IPS-18c (cell line): Measurements from ENCODE around the gene UBE3A.
"Not testable (repeated sequence)": the region's sequence is repeated elsewhere in the genome, so short reads cannot be mapped to it uniquely, and the experiment has no call there.

Source experiments
- H3K4me3 ChIP-seq: 2 replicates; pipeline ENCODE4 v1.7.0; 2013; ENCODE audit warnings: low read depth, mild to moderate bottlenecking, low read length, moderate library complexity; ENCODE audit not compliant: insufficient read depth
- H3K9me3 ChIP-seq: one replicate; pipeline ENCODE4 v1.6.1; 2013; ENCODE audit warnings: mild to moderate bottlenecking, low read length, moderate library complexity; ENCODE audit not compliant: control insufficient read depth, insufficient read depth

The UBE3A gene

DNA sequence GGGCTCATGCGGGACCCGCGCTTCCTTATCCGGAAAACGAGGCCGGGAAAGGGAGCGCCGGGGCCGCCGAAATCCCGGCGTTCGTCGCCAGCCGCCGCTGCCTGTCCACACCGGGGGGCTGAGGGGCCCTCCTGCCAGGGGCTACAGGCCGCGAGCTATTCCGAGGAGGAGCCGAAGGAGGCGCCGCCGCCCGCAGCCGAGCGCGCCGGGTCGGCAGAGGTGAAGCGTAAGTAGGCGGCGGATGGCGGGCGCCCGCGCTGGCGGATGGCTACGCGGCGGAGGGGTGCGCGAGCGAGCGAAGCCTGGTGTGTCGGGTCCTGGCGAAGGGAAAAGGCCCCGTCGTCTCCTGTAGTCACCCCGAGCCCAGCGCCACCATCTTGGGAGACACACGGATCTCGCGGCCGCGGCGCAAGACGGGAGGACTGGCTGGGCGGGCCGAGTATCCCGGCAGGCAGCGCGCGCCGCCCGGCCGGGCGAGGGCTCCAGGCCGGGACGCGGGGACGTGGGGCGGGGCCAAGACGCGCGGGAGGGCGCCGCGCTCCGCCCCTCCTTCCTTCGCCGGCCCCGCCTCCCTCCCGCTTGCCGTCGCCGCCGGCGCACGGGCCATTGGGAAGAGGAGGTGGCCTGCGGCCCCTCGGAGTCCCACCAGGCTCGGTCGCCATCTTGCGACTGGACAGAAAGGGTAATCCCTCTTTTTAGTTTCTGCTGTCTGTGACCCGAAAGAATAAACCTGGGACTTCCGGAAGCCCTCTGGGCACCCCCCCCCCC lies at the start of gene UBE3A:
UBE3A (minus strand) TSS at position 424 of the 768 bp plus-strand sequence. CDS start 29,917 bp downstream, outside the sequence.
- Histone ChIP-seq H3K9me3 (no peaks in the 10 kb centered on the region), H3K4me3 (peak within 1 kb of the TSS; percentile 95)

DNA sequence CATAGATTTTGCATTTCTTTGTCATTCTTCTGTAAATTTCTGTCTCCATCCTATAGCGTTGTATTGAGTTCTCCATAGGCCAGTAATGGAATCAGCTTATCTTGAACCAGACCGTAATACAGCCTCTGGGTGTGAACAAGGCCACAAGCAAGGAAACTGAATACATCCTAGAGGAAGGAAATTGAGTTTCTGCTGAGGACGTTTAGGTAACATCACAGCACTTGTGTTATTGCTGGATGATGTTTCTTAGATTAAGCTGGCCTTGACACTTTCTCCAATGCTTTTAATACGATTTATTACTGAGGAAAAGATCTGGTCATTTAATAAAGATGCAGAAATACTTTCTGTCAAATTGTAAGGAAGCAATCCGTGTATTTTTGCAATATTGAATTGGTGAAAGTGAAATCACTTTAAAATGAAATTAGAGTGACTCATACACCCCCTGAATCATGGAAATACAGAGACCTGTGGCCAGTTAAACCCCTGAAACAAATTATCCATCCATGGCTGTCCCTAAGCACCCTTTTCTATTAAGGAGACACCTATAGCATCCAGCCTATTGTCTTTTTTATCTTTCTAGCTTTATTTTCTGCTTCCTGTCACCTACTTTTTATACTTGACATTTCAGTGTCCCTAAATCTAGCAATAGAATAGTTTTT lies 48.5 kb upstream of the UBE3A start:
- Histone ChIP-seq H3K4me3 (no peak overlapping the region), H3K9me3 (no peaks in the 10 kb centered on the region)

DNA sequence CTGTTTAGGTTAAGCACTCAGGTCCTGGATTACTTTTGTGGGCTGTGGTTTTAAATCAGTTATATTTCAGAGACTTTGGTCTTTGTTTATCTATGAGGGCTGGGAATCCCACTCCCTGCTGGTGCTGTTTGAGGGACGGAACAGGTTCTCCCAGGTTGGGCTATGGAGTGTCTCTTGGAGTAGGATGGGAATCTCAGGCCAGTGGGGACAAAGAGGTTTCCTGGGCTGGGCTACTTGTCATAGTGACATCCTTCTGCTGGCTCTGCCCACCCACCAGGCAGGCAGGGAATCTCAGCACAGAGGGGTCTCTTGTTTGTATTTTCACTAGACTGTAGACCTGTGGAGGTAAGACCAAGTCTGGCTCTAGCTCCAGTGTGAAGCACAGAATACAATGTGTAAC lies 47.2 kb upstream of the UBE3A start:
- no peak overlapping the region for H3K4me3 ChIP-seq

DNA sequence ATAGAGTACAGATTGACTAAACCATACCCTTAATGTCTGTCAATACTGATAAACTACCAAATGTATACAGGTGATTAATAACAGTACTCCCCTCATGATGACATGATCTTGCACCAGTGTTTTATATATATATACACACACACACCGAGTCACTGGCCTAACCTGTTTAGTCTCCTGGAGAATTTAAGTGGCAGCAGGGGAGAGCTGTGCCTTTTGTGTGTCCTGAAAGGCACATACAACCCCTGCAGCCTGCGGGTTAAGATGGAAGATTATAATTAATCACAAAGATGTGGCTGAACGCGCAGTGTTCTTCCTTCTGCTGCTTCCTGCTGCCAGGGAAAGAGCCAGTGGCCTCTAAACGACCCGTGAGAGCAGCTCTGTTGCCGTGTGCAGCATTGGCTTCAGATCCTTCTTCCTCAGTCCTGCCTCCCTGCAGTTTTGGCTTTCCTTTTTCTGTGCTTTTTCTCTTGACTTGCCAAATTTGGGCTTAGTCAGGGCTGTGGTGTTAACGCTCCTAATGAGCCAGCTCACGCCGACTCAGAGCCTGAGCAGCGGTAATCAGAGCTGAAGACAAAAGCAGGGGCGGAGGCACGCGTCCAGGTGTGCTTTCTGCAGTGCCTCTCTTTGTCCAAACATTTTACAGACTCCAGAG lies 42.5 kb upstream of the UBE3A start:
- Histone ChIP-seq H3K9me3 (no peaks in the 10 kb centered on the region), H3K4me3 (peak overlapping the region; percentile 10; the same call in 1 of the 2 replicates)

More for the DNA sequence above, 47.2 kb upstream of the UBE3A start:
- H3K9me3 ChIP-seq, result no peaks in the 10 kb centered on the region

DNA sequence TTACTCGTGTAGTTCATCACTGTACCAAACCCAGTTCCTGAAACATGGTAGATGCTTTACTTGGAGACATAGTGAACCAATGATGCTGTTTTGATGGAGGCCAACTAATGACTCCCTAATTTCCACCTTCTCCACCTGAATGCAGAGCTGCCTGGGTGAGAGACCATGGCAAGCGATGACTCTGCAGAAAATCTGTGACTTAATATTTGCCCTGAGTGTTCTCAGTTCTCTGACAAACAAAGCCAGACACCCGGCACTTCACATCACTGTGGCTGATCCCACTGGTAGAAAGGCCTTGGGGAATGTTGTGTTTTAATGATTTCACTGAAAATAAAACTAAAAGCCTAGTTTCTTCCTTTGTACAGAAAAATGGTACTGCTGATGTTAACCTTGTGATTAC lies 39.5 kb upstream of the UBE3A start:
- Histone ChIP-seq H3K4me3 (no peak overlapping the region), H3K9me3 (no peaks in the 10 kb centered on the region)

GRCh38 chr15:25477816-25478215 lies 39.0 kb upstream of the UBE3A start:
- Histone ChIP-seq H3K4me3 (no peak overlapping the region), H3K9me3 (peaks cover 3% of the 10 kb centered on the region)

GRCh38 chr15:25474251-25474650 lies 35.4 kb upstream of the UBE3A start:
- peaks cover 5% of the 10 kb centered on the region for H3K9me3 ChIP-seq
- H3K4me3 ChIP-seq, result no peak overlapping the region

DNA sequence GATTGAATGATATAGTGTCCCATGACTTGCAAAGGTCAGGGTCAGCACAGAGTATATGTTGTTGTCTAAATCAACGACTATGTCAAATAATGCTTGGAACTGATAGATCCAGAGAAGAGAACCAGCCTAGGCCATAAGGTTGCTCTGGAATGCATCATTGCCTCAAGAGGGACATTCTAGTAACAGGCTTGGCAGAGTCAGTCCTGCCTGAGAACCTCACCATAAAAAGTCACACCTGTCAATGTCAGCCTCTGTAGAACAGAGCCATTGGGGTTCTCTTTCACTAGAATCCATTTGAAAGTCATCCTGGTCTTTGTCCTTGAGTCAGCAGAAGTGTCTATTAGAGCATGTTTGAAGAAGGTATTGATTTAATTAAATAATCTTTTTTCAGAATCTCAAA lies 31.4 kb upstream of the UBE3A start:
- Histone ChIP-seq H3K9me3 (peaks cover 5% of the 10 kb centered on the region), H3K4me3 (no peak overlapping the region)

GRCh38 chr15:25469377-25469776 lies 30.6 kb upstream of the UBE3A start:
- Histone ChIP-seq H3K4me3 (no peak overlapping the region), H3K9me3 (peaks cover 5% of the 10 kb centered on the region)

GRCh38 chr15:25468611-25469010 lies 29.8 kb upstream of the UBE3A start:
- Histone ChIP-seq H3K9me3 (peaks cover 5% of the 10 kb centered on the region), H3K4me3 (no peak overlapping the region)

DNA sequence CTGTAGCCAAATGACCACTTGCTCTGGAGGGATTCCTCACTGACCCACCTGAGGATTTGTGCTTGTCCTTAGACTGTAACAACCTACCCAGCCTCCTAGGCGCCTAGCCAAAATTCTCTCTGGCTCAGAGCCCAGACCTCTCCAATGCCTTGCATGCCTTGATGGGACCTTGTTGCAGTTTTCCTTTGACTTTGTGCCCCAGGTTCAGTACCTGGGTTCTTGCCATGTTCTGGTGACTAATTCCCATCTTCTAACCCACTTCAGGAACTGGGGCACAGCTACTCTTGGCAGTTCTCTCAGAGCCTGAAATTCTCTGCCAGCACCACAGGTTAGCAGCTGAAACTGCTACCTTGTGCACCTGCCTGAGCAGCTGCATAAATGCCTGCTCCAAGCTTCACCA lies 27.0 kb upstream of the UBE3A start:
- H3K9me3 ChIP-seq, result no peaks in the 10 kb centered on the region
- H3K4me3 ChIP-seq, result no peak overlapping the region

DNA sequence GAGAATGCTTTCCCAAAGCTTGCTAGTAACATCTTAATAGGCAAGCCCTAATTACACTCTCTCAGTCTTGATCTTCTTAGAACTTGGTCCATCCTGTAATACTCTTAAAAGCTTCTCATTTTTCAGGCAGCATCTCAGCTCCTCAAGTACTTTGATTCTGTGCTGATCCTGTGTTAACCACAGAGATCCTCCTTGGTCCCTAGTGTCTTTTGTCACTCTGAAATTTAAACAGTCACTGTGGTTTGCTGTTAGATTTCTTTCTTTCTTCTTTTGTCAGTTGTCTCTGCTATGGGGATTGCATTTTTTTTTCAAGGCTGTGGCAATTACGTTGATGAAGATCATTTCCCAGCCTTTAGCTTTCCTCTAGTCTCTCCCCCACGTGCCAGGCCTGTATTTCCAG lies 26.0 kb upstream of the UBE3A start:
- Histone ChIP-seq H3K4me3 (no peak overlapping the region), H3K9me3 (no peaks in the 10 kb centered on the region)

DNA sequence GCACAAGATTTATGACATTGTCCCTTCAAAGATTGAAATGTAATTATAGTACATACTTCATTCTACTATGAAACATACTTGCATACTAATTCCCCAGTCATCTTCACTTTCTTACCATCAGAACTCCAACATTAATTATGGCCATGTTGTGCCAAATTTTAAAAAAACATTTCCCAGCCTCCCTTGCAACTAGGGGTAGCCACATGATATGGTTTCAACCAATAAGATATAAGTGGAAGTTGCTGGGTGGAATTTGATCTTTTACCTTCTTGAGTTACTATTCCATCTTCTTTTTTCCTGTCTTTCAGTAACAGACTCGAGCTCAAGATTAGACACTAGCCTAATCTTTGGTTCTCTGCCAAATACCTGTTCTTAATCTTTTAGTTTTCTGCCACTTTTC lies 25.6 kb upstream of the UBE3A start:
- H3K4me3 ChIP-seq, result no peak overlapping the region
- no peaks in the 10 kb centered on the region for H3K9me3 ChIP-seq

DNA sequence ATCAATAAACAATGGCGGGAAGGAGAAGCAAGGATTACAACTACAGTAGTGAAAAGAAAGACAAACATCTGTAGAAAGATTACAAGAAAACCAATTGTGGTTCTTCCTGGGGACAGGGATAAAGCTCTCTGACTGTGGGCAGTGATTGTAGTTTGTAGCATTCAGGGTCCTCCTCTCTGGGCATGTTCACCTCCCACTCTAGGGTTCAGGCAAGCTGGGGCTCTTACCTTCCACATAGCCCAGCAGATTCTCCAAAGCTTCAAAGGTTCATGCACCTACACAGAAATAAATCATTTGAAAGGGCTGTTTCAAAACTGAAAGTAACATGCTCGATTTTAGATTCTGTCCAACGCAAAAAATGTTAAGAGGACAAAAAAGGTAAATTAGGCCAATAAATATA lies 17.4 kb upstream of the UBE3A start:
- no peak overlapping the region for H3K4me3 ChIP-seq

DNA sequence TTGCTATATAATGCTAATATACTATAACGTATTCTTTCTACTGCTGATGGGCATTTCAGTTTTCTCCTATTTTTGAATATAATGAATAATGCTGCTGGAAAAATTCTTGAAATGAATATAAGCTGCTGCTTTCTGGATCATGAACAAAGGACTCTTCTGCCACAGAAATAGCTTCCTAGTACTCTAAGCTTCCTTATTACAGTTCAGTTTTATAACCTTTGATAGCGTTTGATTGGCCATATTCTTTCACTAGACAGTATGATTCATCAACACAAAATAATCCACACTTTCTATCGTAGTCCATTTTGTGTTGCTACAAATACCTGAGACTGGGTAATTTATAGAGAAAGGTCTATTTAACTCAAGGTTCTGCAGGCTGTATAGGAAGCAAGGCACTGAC lies 16.4 kb upstream of the UBE3A start:
- no peaks in the 10 kb centered on the region for H3K9me3 ChIP-seq
- no peak overlapping the region for H3K4me3 ChIP-seq

More for the DNA sequence above, 17.4 kb upstream of the UBE3A start:
- H3K9me3 ChIP-seq, result no peaks in the 10 kb centered on the region

- Histone ChIP-seq H3K4me3 (no peak overlapping the region), H3K9me3 (no peaks in the 10 kb centered on the region)
These were observed 15.9 kb upstream of the UBE3A start for GRCh38 chr15:25454771-25455170.

DNA sequence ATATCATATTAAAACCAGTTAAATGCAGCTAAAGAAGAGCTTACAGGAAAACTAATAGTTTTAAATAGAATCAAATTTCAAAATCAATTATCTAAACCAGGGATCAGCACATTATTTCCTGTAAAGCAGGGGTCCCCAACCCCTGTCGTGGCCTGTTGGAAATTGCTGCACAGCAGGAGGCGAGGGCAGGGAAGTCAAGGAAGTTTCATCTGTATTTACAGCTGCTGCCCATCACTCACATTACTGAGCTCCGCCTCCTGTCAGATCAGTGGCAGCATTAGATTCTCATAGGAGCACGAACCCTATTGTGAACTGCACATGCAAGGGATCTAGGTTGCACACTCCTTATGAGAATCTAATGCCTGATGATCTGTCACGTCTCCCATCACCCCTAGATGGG lies 14.4 kb upstream of the UBE3A start:
- not testable (repeated sequence) for H3K9me3 ChIP-seq, H3K4me3 ChIP-seq

DNA sequence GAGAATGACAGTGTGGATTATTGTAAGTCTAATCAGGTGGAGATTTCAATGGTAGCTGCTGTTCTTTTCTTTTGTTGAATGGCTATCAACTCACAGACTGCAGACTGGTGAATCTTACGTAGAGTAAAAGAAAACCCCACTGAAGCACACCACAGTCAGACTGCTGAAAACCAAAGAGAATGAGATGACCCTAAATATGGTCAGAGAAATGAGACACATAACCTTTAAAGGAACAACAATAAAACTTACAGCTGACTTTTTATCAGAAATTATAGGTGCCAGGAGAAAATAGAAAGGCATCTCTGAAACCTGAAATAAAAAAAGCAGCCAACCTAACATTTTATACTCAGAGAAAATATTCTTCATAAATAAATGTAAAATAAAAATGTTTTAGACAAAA lies 12.7 kb upstream of the UBE3A start:
- Histone ChIP-seq H3K4me3 (no peak overlapping the region), H3K9me3 (no peaks in the 10 kb centered on the region)
